ENCODE data around the gene LHFPL4.
"Not testable (repeated sequence)": the region's sequence is repeated elsewhere in the genome, so short reads cannot be mapped to it uniquely, and the experiment has no call there.

LHFPL4 gene

GRCh38 chr3:9542182-9542581, 11.4 kb downstream of the LHFPL4 start:
- in situ Hi-C loops (cut with MboI; ENCODE audit: low sequenced_read_pairs): no loop called here

- in situ Hi-C loops (cut with MboI; ENCODE audit: low sequenced_read_pairs): no loop called here
Observed at GRCh38 chr3:9536212-9536611, 17.4 kb downstream of the LHFPL4 start.

GRCh38 chr3:9534429-9534828, 19.2 kb downstream of the LHFPL4 start:
- in situ Hi-C loops (cut with MboI; ENCODE audit: low sequenced_read_pairs): no loop called here

- in situ Hi-C loops (cut with MboI; ENCODE audit: low sequenced_read_pairs): no loop called here
Observed at GRCh38 chr3:9525078-9525477, 28.5 kb downstream of the LHFPL4 start.

GRCh38 chr3:9514956-9515355, 38.7 kb downstream of the LHFPL4 start:
- in situ Hi-C loops (cut with MboI; ENCODE audit: low sequenced_read_pairs): no loop called here

GRCh38 chr3:9514306-9514705, 39.3 kb downstream of the LHFPL4 start:
- in situ Hi-C loops (cut with MboI; ENCODE audit: low sequenced_read_pairs): no loop called here

GRCh38 chr3:9512456-9513045, 41.1 kb downstream of the LHFPL4 start:
- in situ Hi-C loops (cut with MboI; ENCODE audit: low sequenced_read_pairs): no loop called here

- in situ Hi-C loops (cut with MboI; ENCODE audit: low sequenced_read_pairs): no loop called here
Observed at GRCh38 chr3:9508781-9509180, 44.8 kb downstream of the LHFPL4 start.

- in situ Hi-C loops (cut with MboI; ENCODE audit: low sequenced_read_pairs): no loop called here
Observed at GRCh38 chr3:9507586-9508578, 45.7 kb downstream of the LHFPL4 start.

- in situ Hi-C loops (cut with MboI; ENCODE audit: low sequenced_read_pairs): no loop called here
Observed at GRCh38 chr3:9503283-9503682, 50.3 kb downstream of the LHFPL4 start.

GRCh38 chr3:9501226-9501625, 52.4 kb downstream of the LHFPL4 start:
- in situ Hi-C loops (cut with MboI; ENCODE audit: low sequenced_read_pairs): no loop called here

GRCh38 chr3:9500108-9501050, 53.2 kb downstream of the LHFPL4 start:
- in situ Hi-C loops (cut with MboI; ENCODE audit: low sequenced_read_pairs): no loop called here

- in situ Hi-C loops (cut with MboI; ENCODE audit: low sequenced_read_pairs): no loop called here
Observed at GRCh38 chr3:9499455-9500107, 54.0 kb downstream of the LHFPL4 start.

- in situ Hi-C loops (cut with MboI; ENCODE audit: low sequenced_read_pairs): no loop called here
Observed at GRCh38 chr3:9498781-9499180, 54.8 kb downstream of the LHFPL4 start.

GRCh38 chr3:9497821-9498565, 55.6 kb downstream of the LHFPL4 start:
- in situ Hi-C loops (cut with MboI; ENCODE audit: low sequenced_read_pairs): no loop called here

GRCh38 chr3:9496893-9497292, 56.7 kb downstream of the LHFPL4 start:
- in situ Hi-C loops (cut with MboI; ENCODE audit: low sequenced_read_pairs): no loop called here

GRCh38 chr3:9494036-9494435, 59.6 kb downstream of the LHFPL4 start:
- in situ Hi-C loops (cut with MboI; ENCODE audit: low sequenced_read_pairs): not testable (repeated sequence)

GRCh38 chr3:9491506-9491905, 62.1 kb downstream of the LHFPL4 start:
- in situ Hi-C loops (cut with MboI; ENCODE audit: low sequenced_read_pairs): no loop called here

GRCh38 chr3:9485248-9485647, 68.4 kb downstream of the LHFPL4 start:
- in situ Hi-C loops (cut with MboI; ENCODE audit: low sequenced_read_pairs): no loop called here

GRCh38 chr3:9480265-9480664, 73.4 kb downstream of the LHFPL4 start:
- in situ Hi-C loops (cut with MboI; ENCODE audit: low sequenced_read_pairs): no loop called here

Data from HL-60/S4 treated with phorbol 12-myristate 13-acetate at 8.2 ng/mL for 4 days and 3 days (cell line).